ENCODE data around the gene NANOS2.

NANOS2 gene

DNA sequence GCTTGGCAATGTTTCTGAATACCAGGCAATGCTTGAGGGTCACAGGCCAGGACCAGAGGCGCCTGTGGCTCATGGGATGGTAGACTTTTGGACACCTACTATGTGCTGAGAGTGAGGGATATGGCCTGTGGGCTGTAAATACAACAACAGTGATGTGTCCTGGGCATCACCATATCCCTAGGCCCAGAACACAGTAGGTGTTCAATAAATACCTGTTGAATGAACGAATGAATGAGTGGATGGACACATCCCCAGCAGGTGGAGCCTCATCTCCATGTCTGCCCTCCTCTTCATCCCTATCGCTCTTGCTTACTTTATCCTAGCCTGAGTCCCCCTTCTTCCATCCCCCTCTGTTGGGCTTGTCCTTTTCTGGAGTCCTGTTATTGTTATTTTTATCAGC lies 16.5 kb upstream of the NANOS2 start:
- TF ChIP-seq, protein P1, sequence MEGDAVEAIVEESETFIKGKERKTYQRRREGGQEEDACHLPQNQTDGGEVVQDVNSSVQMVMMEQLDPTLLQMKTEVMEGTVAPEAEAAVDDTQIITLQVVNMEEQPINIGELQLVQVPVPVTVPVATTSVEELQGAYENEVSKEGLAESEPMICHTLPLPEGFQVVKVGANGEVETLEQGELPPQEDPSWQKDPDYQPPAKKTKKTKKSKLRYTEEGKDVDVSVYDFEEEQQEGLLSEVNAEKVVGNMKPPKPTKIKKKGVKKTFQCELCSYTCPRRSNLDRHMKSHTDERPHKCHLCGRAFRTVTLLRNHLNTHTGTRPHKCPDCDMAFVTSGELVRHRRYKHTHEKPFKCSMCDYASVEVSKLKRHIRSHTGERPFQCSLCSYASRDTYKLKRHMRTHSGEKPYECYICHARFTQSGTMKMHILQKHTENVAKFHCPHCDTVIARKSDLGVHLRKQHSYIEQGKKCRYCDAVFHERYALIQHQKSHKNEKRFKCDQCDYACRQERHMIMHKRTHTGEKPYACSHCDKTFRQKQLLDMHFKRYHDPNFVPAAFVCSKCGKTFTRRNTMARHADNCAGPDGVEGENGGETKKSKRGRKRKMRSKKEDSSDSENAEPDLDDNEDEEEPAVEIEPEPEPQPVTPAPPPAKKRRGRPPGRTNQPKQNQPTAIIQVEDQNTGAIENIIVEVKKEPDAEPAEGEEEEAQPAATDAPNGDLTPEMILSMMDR (IDR thresholded peaks at IDR 0.05; ENCODE audit: control insufficient read depth, insufficient read depth, low read depth, low read length, missing control alignments) = no peak
- DNase-seq (ENCODE audit: low read depth) = no peak
- H3K4me3 ChIP-seq (ENCODE audit: control insufficient read depth, low read depth, low read length) = no peak overlapping the region

DNA sequence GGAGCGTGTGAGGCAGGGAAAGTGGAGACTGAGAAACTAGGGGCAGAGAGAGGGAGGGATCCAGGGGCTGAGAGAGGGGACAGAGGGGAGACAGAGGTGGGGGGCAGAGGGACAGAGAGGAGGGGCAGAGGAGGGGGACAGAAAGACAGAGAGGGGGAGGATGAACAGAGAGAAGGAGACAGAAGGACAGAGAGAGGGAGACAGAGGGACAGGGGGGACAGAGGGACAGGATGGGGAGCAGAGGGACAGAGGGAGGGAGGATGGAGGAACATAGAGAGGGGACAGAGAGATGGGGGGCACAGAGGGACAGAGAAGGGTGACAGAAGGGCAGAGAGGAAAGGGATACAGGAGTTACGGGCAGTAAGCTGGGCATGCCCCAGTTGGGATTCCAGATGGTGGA lies 14.7 kb upstream of the NANOS2 start:
- TF ChIP-seq, protein P1 (IDR thresholded peaks at IDR 0.05; ENCODE audit: control insufficient read depth, insufficient read depth, low read depth, low read length, missing control alignments) = no peak
- H3K4me3 ChIP-seq (ENCODE audit: control insufficient read depth, low read depth, low read length) = no peak overlapping the region

DNA sequence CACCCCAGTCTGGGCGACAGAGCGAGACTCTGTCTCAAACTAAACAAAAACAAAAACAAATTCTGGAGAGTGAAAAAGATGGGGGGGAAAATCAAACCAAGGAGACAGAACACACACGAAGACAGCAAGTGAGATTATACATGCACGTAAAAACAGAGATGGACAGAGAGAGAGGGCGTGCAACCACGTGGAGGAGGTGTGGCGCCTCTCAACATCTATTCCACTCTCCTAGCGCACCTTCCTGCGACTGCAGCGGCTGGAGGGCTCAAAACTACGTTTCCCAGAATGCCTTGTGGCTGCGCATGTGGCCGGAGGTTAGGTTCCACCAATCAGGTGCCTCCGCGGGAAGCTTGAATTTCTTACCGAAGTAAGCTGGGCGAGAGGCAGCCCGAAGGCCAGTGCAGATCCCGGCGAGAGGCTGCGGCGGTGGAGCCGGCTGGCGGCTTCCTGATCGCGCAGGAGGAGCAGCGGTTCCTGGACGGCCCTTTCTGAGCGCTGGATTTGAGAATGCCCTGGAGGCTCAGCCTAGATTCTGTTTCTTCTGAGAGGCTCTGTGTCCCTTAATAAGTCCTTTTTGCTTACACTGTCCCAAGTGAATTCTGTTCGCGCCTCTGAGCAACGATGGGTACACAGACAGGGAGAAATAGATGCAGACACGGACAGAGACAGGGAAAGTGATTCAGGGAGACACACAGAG lies 13.1 kb upstream of the NANOS2 start:
- TF ChIP-seq, protein P1 (IDR thresholded peaks at IDR 0.05; ENCODE audit: control insufficient read depth, insufficient read depth, low read depth, low read length, missing control alignments) = no peak
- H3K4me3 ChIP-seq (ENCODE audit: control insufficient read depth, low read depth, low read length) = no peak overlapping the region; the same call in 1 of the 2 replicates
- DNase-seq (ENCODE audit: low read depth) = peak; percentile 37

More for the DNA sequence above, 14.7 kb upstream of the NANOS2 start:
- DNase-seq (ENCODE audit: low read depth) = no peak

DNA sequence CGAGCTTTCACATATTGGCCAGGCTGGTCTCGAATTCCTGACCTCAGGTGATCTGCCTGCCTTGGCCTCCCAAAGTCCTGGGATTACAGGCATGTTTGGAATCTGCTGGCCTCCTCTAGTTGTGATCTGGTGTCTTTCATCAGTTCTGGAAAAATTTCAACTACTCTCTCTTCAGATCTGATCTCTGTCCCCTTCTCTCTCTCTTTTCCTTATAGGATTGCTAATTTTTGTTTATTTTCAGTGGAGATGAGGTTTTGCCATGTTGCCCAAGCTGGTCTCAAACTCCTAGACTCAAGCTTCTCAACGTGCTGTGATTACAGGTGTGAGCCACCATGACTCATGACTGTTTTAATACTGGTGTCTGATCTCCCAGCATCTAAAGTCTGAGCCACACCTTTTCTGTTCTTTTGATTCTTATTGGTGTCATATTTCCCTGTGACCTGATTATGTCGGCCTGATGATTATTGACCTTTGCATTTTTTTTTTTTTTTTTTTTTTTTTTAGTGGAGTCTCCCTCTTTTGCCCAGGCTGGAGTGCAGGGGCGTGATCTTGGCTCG lies 10.4 kb upstream of the NANOS2 start:
- DNase-seq (ENCODE audit: low read depth) = no peak
- TF ChIP-seq, protein P1 (IDR thresholded peaks at IDR 0.05; ENCODE audit: control insufficient read depth, insufficient read depth, low read depth, low read length, missing control alignments) = no peak
- no peak overlapping the region for H3K4me3 ChIP-seq (ENCODE audit: control insufficient read depth, low read depth, low read length)

DNA sequence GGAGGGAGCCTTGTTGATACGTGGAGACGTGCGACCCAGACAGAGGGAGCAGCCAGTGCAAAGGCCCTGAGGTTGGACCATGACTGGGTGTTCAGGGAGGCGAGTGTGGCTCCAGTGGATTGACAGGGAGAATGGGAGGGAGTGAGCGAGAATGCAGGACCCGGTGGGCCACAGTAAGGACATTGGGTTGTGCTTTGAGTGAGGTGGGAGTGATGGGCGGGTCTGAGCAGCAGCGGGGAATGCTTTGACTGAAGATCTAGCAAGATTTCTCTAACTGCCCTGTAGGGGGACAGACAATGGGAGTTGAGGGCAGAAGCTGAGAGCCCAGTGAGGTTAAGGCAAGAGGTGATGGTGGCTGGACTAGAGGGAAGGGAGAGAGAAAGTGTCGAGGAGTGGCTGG lies 7.7 kb upstream of the NANOS2 start:
- H3K4me3 ChIP-seq (ENCODE audit: control insufficient read depth, low read depth, low read length) = no peak overlapping the region
- TF ChIP-seq, protein P1 (IDR thresholded peaks at IDR 0.05; ENCODE audit: control insufficient read depth, insufficient read depth, low read depth, low read length, missing control alignments) = peak; percentile 16
- no peak for DNase-seq (ENCODE audit: low read depth)

DNA sequence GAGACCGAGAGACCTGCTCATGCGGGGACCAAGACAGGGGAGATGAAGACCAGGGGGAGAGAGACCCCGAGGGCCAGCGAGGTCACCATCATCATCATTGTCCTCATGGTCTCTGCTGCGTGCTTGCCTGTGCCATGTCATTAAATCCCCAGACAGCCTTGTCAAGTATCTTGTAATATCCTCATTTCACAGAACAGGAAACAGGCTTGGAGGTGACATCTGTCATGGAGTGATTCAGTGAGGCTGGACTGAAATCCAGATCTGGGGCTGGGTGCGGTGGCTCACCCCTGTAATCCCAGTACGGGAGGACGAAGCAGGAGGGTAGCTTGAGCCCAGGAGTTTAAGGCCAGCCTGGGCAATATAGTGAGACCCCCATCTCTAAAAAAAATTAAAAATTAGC lies 5.9 kb upstream of the NANOS2 start:
- TF ChIP-seq, protein P1 (IDR thresholded peaks at IDR 0.05; ENCODE audit: control insufficient read depth, insufficient read depth, low read depth, low read length, missing control alignments) = no peak
- H3K4me3 ChIP-seq (ENCODE audit: control insufficient read depth, low read depth, low read length) = no peak overlapping the region
- DNase-seq (ENCODE audit: low read depth) = no peak

All from AG09309 (cell line).